HG03280 (cell line): ENCODE measurements around the gene MT1F.
"Not testable (repeated sequence)": the region's sequence is repeated elsewhere in the genome, so short reads cannot be mapped to it uniquely, and the experiment has no call there.

Experiments used
- ATAC-seq: cut with Tn5 transposase; IDR thresholded peaks from one replicate; pipeline ENCODE4 v1.9.1; 2021; ENCODE audit warnings: mild to moderate bottlenecking, moderate library complexity; ENCODE audit not compliant: unreplicated experiment

Gene MT1F

GRCh38 chr16:56669840-56670619, 12.3 kb downstream of the MT1F start:
- ATAC-seq = no peak

GRCh38 chr16:56670620-56670934, 12.8 kb downstream of the MT1F start:
- no peak for ATAC-seq

- ATAC-seq = not testable (repeated sequence)
Measured at GRCh38 chr16:56671691-56672090, 13.9 kb downstream of the MT1F start.

DNA sequence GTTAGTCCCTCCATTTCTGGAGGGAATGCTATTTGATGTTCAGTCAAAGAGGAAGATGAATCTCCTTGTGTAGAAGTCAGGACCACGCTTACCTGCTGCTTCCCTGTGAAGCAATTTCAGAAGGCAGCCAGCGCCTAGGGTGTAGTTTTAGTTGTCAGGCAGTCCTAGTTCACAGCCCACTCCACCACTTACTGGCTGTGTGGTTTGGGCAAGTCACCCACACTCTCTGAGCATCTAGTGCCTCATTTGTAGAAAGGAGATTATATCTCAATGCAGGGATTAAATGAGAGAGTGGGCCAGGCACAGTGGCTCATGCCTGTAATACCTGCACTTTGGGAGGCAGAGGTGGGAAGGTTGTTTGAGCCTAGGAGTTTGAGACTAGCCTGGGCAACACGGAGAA, 14.4 kb downstream of the MT1F start:
- ATAC-seq = not testable (repeated sequence)

DNA sequence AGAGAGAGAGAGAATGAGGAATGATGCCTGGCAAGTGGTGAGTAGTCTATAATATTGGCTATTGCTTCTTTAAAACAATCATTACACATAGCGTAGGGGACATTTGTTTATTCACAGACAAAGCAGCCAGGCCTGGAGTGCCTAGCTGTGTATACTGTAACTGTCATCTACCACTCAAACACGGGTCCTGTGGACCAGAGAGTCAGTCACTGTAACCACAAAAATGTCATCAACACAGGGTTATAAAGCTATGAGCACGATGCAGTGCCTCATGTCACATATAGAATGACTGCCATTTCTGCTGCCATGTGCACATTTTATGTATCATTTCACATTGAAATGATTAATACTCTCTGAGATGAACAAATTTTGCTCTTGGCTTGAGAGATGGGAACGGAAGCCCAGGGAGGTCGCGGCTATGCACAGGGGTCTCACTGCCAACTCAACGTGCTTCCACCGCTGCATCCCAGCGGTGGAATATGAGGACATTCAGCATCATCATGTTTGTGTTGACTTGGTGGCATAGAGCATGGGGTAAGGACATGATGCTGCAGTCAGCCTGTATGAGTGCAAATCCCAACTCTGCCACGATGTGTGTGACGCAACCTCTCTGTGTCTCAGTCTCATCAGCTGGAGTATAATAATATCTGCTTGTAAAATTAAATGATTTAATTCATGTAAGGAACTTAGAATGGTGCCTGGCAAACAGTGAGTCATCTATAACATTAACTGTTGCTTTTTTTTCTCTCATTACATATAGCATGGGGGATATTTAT, 15.2 kb downstream of the MT1F start:
- ATAC-seq = no peak

DNA sequence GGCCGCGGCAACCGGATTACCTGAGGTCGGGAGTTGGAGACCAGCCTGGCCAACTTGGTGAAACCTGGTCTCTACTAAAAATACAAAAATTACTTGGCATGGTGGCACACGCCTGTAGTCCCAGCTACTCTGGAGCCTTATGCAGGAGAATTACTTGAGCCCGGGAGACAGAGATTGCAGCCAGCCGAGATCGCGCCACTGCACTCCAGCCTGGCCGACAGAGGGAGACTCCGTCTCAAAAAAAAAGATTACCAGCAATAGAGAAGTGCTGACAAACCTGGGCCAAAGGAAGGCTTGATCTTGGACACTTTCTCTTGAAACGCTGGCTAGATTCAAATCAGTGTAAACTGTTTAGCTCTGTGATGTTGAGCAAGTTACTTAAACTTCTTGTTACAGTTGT, 16.2 kb downstream of the MT1F start:
- no peak for ATAC-seq

DNA sequence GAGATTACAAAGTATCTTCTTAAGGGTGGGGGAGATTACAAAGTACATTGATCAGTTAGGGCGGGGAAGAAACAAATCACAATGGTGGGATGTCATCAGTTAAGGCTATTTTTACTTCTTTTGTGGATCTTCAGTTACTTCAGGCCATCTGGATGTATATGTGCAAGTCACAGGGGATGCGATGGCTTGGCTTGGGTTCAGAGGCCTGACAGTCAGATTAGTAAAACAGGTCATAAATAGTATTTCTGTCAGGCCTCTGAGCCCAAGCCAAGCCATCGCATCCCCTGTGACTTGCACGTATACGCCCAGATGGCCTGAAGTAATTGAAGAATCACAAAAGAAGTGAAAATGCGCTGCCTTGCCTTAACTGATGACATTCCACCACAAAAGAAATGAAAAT, 16.8 kb downstream of the MT1F start:
- ATAC-seq = not testable (repeated sequence)

DNA sequence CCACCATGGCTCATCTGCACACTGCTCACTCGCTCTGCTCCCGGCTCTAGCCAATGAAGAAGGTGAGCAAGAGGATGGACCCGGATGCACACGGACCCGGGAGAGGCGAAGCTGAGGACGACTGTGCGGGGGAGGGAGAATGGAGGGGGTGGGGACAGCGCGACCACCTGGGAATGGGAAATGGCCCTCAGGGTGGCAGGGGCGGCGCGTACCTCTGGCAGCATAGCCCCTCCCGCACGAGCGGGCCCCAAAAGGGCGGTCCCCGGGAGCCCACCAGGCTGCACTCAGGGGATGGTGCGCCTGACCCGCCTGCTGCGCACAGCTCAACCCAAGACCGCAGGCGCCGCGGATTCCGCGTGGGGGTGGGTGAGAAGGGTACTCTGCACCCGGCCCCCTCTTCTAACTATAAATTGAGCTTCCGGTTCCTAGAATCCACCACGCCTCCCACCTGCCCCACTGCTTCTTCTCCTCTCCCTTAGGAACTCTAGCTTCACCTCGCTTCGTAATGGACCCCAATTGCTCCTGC, 18.0 kb downstream of the MT1F start:
- ATAC-seq = no peak

DNA sequence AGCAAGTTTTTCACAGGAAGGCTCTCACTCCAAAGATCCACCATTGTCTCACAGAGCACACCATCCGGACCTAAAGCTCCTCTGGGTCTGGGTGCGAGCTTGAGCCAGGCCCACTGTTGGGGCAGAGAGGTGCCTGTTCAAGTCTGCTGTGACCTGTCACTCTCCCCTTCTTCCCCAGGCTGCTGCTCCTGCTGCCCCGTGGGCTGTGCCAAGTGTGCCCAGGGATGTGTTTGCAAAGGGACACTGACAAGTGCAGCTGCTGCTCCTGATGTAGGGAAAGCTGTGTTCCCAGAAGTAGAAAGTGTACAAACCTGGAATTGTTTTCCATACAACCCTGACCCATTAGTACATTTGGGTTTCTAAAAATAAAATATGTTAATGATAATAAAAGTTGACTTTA, 19.7 kb downstream of the MT1F start:
- no peak for ATAC-seq

- no peak for ATAC-seq
Measured at GRCh38 chr16:56679078-56679730, 21.4 kb downstream of the MT1F start.

GRCh38 chr16:56679818-56680217, 22.1 kb downstream of the MT1F start:
- ATAC-seq = no peak

GRCh38 chr16:56681939-56682702, 24.4 kb downstream of the MT1F start, which contains the start of gene MT1X:
Gene MT1X (plus strand): TSS chr16:56682470. CDS start chr16:56682541, 71 bp downstream.
- peak; percentile 99 for ATAC-seq

DNA sequence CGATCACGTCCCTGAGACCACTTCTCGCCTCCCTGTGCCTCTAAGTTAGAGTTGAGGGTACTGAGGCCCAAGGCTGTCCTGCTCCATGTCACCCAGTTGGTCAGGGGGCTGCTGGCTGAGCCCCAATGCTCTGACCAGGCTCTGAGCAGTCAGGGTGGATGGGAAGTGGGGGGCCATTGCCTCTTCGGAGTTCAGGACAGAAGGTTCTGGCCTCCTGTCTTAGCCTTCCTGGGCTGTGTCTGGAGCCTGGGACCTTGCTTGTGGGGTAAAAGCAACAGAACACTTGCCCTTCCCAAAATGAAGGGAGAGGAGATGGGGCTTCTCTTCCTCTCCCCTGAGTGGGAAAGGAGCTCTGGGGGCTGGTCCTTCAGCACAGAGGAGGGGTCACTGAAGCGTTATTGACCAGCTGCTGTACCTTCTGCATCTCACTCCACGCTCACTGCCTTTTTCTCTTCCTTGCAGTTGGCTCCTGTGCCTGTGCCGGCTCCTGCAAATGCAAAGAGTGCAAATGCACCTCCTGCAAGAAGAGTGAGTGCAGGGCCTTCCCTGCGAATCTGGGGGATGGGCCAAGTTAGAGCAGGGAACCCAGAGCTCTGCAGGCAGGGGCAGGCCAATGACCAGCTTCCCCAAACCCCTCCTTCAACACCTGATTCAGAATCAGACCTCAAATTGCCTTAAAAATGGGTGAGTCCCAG, 25.1 kb downstream of the MT1F start:
- ATAC-seq = peak; percentile 6

DNA sequence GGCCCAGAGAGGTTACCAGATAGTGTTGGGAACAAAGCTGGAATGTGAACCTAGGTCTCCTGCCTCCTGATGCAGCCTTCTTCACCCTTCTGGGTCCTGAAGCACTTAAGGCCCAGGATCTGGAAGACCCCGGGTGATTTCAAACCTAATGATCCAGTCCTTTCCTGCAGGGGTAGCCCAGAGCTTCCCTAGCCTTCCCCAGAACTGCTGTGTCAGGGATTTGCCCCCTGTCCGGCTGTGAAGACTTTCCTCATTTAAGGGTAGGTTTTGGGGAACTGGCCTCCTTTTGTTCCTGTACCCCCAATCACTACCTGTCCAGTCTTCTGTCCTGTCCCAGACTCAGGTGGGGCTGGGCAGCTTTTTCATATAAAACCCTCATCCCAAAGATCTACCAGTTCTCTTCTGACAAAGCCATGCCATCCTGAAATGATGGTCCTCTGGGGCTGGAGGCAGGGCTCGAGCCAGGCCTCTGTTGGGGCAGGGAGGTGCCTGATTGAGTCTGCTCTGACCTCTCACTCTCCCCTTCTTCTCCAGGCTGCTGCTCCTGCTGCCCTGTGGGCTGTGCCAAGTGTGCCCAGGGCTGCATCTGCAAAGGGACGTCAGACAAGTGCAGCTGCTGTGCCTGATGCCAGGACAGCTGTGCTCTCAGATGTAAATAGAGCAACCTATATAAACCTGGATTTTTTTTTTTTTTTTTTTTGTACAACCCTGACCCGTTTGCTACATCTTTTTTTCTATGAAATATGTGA, 25.8 kb downstream of the MT1F start:
- ATAC-seq = no peak

DNA sequence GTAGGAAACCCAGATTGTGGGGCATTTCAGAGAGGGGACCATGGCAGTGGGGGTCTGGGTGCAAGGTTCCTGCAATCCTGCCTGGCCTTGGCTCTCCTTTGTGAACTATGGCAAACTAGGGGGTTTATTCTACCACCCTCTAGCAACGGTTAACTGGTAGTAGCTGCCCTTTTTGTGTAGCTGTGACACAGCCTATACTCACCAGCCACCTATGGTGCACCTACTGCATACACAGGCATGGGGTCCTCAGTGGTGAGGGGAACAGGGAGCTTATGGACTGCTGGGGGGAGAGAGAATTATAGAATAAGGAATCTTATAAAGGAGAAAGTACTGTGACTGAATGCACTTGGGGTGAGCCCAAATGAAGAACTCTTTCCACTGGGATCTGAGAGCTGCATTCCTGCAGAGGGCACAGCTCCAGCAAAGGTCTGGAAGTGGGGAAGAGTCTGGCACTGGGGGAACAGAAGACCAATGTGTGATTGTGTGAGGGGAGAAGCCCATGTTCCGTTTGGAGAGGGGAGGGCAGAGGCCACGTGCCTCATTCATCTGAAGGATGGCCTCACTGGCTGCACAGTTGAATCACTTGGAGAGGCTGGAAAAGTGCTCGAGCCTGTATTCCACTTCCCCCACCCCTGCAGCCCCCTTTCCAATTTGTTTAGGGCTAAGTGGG, 26.6 kb downstream of the MT1F start:
- no peak for ATAC-seq

DNA sequence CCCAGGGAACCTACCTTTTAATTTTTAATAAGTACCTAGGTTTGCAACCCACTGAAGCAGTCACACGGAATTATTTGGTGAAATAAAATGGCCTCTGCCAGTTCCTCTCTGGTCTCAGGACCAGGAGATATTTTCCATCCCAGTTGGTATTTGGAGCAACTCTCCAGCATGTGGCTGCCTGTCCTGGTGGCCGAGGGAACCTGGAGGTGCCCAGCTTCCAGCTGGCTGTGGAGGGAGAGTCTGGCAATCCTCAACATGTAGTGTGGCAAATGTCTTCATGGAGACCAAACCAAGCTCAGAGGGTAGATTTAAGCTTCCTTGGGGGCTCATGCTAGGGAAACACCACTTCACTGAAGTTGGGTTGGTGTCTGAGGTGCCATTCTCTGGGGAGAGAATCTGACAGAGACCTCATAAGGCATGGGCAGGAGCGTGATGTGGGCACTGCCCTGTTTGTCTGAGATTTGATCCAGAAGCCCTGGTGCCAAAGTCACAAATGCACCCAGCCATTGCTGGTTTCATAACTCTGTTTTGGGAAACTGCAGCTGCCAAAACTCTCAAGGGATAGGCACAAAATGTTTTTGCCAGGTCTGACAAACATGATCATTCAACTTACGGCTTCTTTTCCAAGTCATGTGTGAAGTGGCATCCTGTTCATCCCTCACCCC, 27.3 kb downstream of the MT1F start:
- no peak for ATAC-seq

DNA sequence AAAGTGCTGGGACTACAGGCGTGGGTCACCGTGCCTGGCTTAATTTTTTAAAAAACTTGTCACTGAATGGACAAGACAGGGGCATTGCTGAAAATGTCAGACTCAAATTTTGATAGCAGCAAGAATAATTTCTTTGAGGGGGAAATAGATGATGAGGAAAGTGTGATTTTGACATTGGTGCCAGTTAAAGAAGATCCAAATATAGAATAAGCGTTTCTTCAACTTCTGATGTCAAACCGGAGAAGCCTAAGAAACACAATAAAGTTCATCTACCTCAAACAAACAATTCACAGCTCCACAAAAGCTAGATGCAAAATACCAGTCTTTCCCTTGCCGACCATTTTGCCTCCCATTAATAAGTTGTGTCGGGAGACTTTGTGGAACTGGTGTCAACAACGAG, 29.0 kb downstream of the MT1F start:
- ATAC-seq = no peak

DNA sequence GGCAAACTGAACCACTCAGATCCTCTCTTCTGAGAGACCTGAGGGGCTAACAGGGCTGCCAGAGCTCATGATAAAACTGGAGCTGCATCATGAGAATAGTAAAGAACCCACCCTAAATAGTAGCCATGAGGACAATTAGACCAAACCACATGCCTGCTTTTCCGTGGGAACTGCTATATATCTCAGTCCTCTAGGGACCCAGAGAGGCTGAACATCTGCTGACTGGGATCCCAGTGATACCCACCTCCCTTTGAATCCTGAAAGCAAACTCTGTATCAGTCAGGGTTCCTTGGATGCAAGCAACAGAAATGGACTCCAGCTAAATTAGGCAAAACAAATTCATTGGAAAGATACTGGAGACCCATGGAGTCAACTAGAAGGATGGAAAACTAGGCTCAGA, 31.0 kb downstream of the MT1F start:
- ATAC-seq = no peak
